HUES48 (cell line): ENCODE measurements around the gene ASB4.
A peak's percentile ranks its signal among the peaks of the same experiment; 100 is the strongest.
"Not testable (repeated sequence)": the region's sequence is repeated elsewhere in the genome, so short reads cannot be mapped to it uniquely, and the experiment has no call there.

Experiments
- H3K27ac ChIP-seq: one replicate; pipeline ENCODE4 v1.7.0; 2013; ENCODE audit warnings: low read depth, low read length, inconsistent platforms
- H3K27me3 ChIP-seq: 2 replicates; pipeline ENCODE4 v1.6.1; 2013; ENCODE audit warnings: mild to moderate bottlenecking, low read length; ENCODE audit not compliant: control insufficient read depth, insufficient read depth
- H3K36me3 ChIP-seq: 2 replicates; pipeline ENCODE4 v1.6.1; 2013; ENCODE audit warnings: low read length; ENCODE audit not compliant: control insufficient read depth, insufficient read depth
- H3K4me1 ChIP-seq: 2 replicates; pipeline ENCODE4 v1.6.1; 2013; ENCODE audit warnings: mild to moderate bottlenecking, low read length; ENCODE audit not compliant: control insufficient read depth, insufficient read depth
- H3K4me3 ChIP-seq: 2 replicates; pipeline ENCODE4 v1.5.1; 2013; ENCODE audit warnings: mild to moderate bottlenecking, low read depth, low read length
- H3K9ac ChIP-seq: 2 replicates; pipeline ENCODE4 v1.6.1; 2013; ENCODE audit warnings: mild to moderate bottlenecking, low read depth, low read length, moderate library complexity
- H3K9me3 ChIP-seq: 2 replicates; pipeline ENCODE4 v1.6.1; 2013; ENCODE audit warnings: low read length; ENCODE audit not compliant: control insufficient read depth, insufficient read depth

ASB4 gene

GRCh38 chr7:95545007-95545615 is 59.4 kb downstream of the ASB4 start:
- no peak overlapping the region for H3K9ac ChIP-seq
- no peaks in the 10 kb centered on the region for H3K9me3 ChIP-seq
- H3K27ac ChIP-seq = no peak overlapping the region
- H3K4me3 ChIP-seq = no peak overlapping the region
- H3K4me1 ChIP-seq = peaks cover 4% of the 10 kb centered on the region; the same call in 1 of the 2 replicates
- H3K36me3 ChIP-seq = no peaks in the 10 kb centered on the region
- H3K27me3 ChIP-seq = no peaks in the 10 kb centered on the region

- Histone ChIP-seq H3K27ac (no peak overlapping the region), H3K36me3 (no peaks in the 10 kb centered on the region), H3K9ac (no peak overlapping the region), H3K9me3 (no peaks in the 10 kb centered on the region), H3K27me3 (no peaks in the 10 kb centered on the region), H3K4me3 (no peak overlapping the region), H3K4me1 (peaks cover 4% of the 10 kb centered on the region; the same call in 1 of the 2 replicates)
These were observed 59.9 kb downstream of the ASB4 start for GRCh38 chr7:95545673-95546072.

GRCh38 chr7:95546647-95547046 is 60.9 kb downstream of the ASB4 start:
- Histone ChIP-seq H3K4me1 (peaks cover 4% of the 10 kb centered on the region; the same call in 1 of the 2 replicates), H3K9ac (no peak overlapping the region), H3K9me3 (no peaks in the 10 kb centered on the region), H3K27ac (no peak overlapping the region), H3K27me3 (no peaks in the 10 kb centered on the region), H3K4me3 (no peak overlapping the region), H3K36me3 (no peaks in the 10 kb centered on the region)

GRCh38 chr7:95547361-95548348 is 61.9 kb downstream of the ASB4 start:
- Histone ChIP-seq H3K27ac (no peak overlapping the region), H3K36me3 (no peaks in the 10 kb centered on the region), H3K9ac (no peak overlapping the region), H3K4me1 (peaks cover 4% of the 10 kb centered on the region; the same call in 1 of the 2 replicates), H3K4me3 (no peak overlapping the region), H3K9me3 (no peaks in the 10 kb centered on the region), H3K27me3 (no peaks in the 10 kb centered on the region)

- Histone ChIP-seq H3K9me3 (no peaks in the 10 kb centered on the region), H3K27me3 (no peaks in the 10 kb centered on the region), H3K27ac (peak overlapping the region; percentile 53), H3K4me3 (no peak overlapping the region), H3K4me1 (peaks cover 4% of the 10 kb centered on the region; the same call in 1 of the 2 replicates), H3K36me3 (no peaks in the 10 kb centered on the region), H3K9ac (no peak overlapping the region)
These were observed 64.2 kb downstream of the ASB4 start for GRCh38 chr7:95549818-95550529.

- Histone ChIP-seq H3K4me3 (no peak overlapping the region), H3K9ac (no peak overlapping the region), H3K27me3 (no peaks in the 10 kb centered on the region), H3K9me3 (no peaks in the 10 kb centered on the region), H3K4me1 (no peaks in the 10 kb centered on the region), H3K27ac (no peak overlapping the region), H3K36me3 (no peaks in the 10 kb centered on the region)
These were observed 64.8 kb downstream of the ASB4 start for GRCh38 chr7:95550546-95550945.

GRCh38 chr7:95552010-95552926 is 66.5 kb downstream of the ASB4 start:
- H3K27me3 ChIP-seq = not testable (repeated sequence)

GRCh38 chr7:95553939-95554338 is 68.2 kb downstream of the ASB4 start:
- Histone ChIP-seq H3K27me3 (no peaks in the 10 kb centered on the region), H3K4me1 (no peaks in the 10 kb centered on the region), H3K36me3 (no peaks in the 10 kb centered on the region), H3K9ac (no peak overlapping the region), H3K9me3 (no peaks in the 10 kb centered on the region), H3K27ac (no peak overlapping the region), H3K4me3 (no peak overlapping the region)

More at GRCh38 chr7:95552010-95552926, 66.5 kb downstream of the ASB4 start:
- H3K4me3 ChIP-seq, H3K36me3 ChIP-seq, H3K4me1 ChIP-seq, H3K27ac ChIP-seq, H3K9me3 ChIP-seq, H3K9ac ChIP-seq: not testable (repeated sequence)

- H3K9me3 ChIP-seq = no peaks in the 10 kb centered on the region
- no peak overlapping the region for H3K9ac ChIP-seq
- H3K27me3 ChIP-seq = no peaks in the 10 kb centered on the region
- no peak overlapping the region for H3K4me3 ChIP-seq
- no peaks in the 10 kb centered on the region for H3K4me1 ChIP-seq
- no peak overlapping the region for H3K27ac ChIP-seq
- H3K36me3 ChIP-seq = no peaks in the 10 kb centered on the region
These were observed 71.0 kb downstream of the ASB4 start for GRCh38 chr7:95556777-95557176.

GRCh38 chr7:95558864-95559263 is 73.1 kb downstream of the ASB4 start:
- Histone ChIP-seq H3K9me3 (no peaks in the 10 kb centered on the region), H3K27me3 (no peaks in the 10 kb centered on the region), H3K9ac (no peak overlapping the region), H3K4me1 (no peaks in the 10 kb centered on the region), H3K36me3 (no peaks in the 10 kb centered on the region), H3K4me3 (no peak overlapping the region), H3K27ac (no peak overlapping the region)
